NCI-H226 (cell line): Measurements from ENCODE around the gene LYST.

ENCODE experiments used
- DNase-seq: peaks from one replicate; pipeline ENCODE4 v3.0.0-alpha.2; 2015

Gene LYST

GRCh38 chr1:235887676-235888075 lies 21.0 kb upstream of the LYST start:
- DNase-seq: no peak

- DNase-seq: no peak
These were observed 19.1 kb upstream of the LYST start for GRCh38 chr1:235885655-235886262.

GRCh38 chr1:235883261-235883927 lies 16.7 kb upstream of the LYST start:
- DNase-seq: no peak

GRCh38 chr1:235882816-235883215 lies 16.1 kb upstream of the LYST start:
- DNase-seq: no peak

- DNase-seq: no peak
These were observed 15.4 kb upstream of the LYST start for GRCh38 chr1:235881930-235882700.

- DNase-seq: no peak
These were observed 11.5 kb upstream of the LYST start for GRCh38 chr1:235878082-235878811.

GRCh38 chr1:235876402-235876841 lies 9.7 kb upstream of the LYST start:
- DNase-seq: no peak

GRCh38 chr1:235875036-235875597 lies 8.4 kb upstream of the LYST start:
- DNase-seq: no peak

- DNase-seq: no peak
These were observed 7.6 kb upstream of the LYST start for GRCh38 chr1:235874261-235874660.

- no peak for DNase-seq
These were observed 6.9 kb upstream of the LYST start for GRCh38 chr1:235873571-235873970.

GRCh38 chr1:235873045-235873444 lies 6.3 kb upstream of the LYST start:
- no peak for DNase-seq

GRCh38 chr1:235872270-235872669 lies 5.6 kb upstream of the LYST start:
- no peak for DNase-seq

GRCh38 chr1:235867903-235868469 lies 1.3 kb upstream of the LYST start:
- no peak for DNase-seq

- peak; percentile 67 for DNase-seq
These were observed 473 bp upstream of the LYST start for GRCh38 chr1:235866913-235867845.

- DNase-seq: no peak
These were observed 1.0 kb downstream of the LYST start for GRCh38 chr1:235865565-235866204.

- no peak for DNase-seq
These were observed 1.7 kb downstream of the LYST start for GRCh38 chr1:235864931-235865525.

GRCh38 chr1:235864469-235864868 lies 2.2 kb downstream of the LYST start:
- DNase-seq: no peak

- DNase-seq: no peak
These were observed 3.0 kb downstream of the LYST start for GRCh38 chr1:235863699-235864093.

GRCh38 chr1:235861857-235862256 lies 4.8 kb downstream of the LYST start:
- no peak for DNase-seq

- DNase-seq: no peak
These were observed 5.9 kb downstream of the LYST start for GRCh38 chr1:235860829-235861228.

- no peak for DNase-seq
These were observed 6.9 kb downstream of the LYST start for GRCh38 chr1:235859789-235860188.
